HEK293T (cell line): ENCODE data around the gene RELB.

Experiments used
- CTCF ChIA-PET: fragments of 350-600 bp; formaldehyde crosslinking; extraction: SDS; loops from one replicate; lab custom pipeline; 2021; ENCODE audit warnings: antibody characterized with exemption, inconsistent platforms; lab: Yijun Ruan, JAX
- POLR2A ChIA-PET: fragments of 350-600 bp; formaldehyde crosslinking; extraction: SDS; loops from one replicate; lab custom pipeline; 2020; ENCODE audit warnings: antibody characterized with exemption, inconsistent platforms; lab: Yijun Ruan, JAX
- DNase-seq: peaks from one replicate; pipeline ENCODE4 v3.0.0; 2012; ENCODE audit warnings: mixed read lengths; ENCODE audit errors: extremely low spot score
- ARNT ChIP-seq: fragments of 450-650 bp; IDR thresholded peaks from 2 replicates; pipeline ENCODE4 v1.6.1; 2017; ENCODE audit warnings: mild to moderate bottlenecking
- BHLHE40 ChIP-seq: fragments of 450-650 bp; IDR thresholded peaks from 2 replicates; pipeline ENCODE4 v1.6.1; 2016; ENCODE audit warnings: mild to moderate bottlenecking, moderate library complexity, borderline replicate concordance
- CTBP1 ChIP-seq: fragments of 450-650 bp; IDR thresholded peaks from 2 replicates; pipeline ENCODE4 v1.6.1; 2016; ENCODE audit warnings: borderline replicate concordance
- ELF4 ChIP-seq: fragments of 450-650 bp; IDR thresholded peaks from 2 replicates; pipeline ENCODE4 v1.6.1; 2017; ENCODE audit warnings: antibody characterized with exemption
- FOXA1 ChIP-seq: fragments of 450-650 bp; IDR thresholded peaks from 2 replicates; pipeline ENCODE4 v1.6.1; 2016; ENCODE audit warnings: mild to moderate bottlenecking
- FOXK2 ChIP-seq: fragments of 450-650 bp; IDR thresholded peaks from 2 replicates; pipeline ENCODE4 v1.6.1; 2016; ENCODE audit warnings: mild to moderate bottlenecking
- FOXM1 ChIP-seq: fragments of 450-650 bp; IDR thresholded peaks from 2 replicates; pipeline ENCODE4 v1.6.1; 2017; ENCODE audit warnings: mild to moderate bottlenecking, borderline replicate concordance
- HDGF ChIP-seq: fragments of 450-650 bp; IDR thresholded peaks from 2 replicates; pipeline ENCODE4 v1.6.1; 2017; ENCODE audit warnings: antibody characterized with exemption, borderline replicate concordance
- L3MBTL2 ChIP-seq: fragments of 450-650 bp; conservative IDR thresholded peaks from 2 replicates; pipeline ENCODE4 v1.6.1; 2016; ENCODE audit warnings: mild to moderate bottlenecking
- LEF1 ChIP-seq: fragments of 450-650 bp; IDR thresholded peaks from 2 replicates; pipeline ENCODE4 v1.6.1; 2017; ENCODE audit warnings: mild to moderate bottlenecking, borderline replicate concordance
- NFRKB ChIP-seq: fragments of 450-650 bp; IDR thresholded peaks from 2 replicates; pipeline ENCODE4 v1.6.1; 2016; ENCODE audit warnings: mild to moderate bottlenecking, moderate library complexity
- PKNOX1 ChIP-seq: fragments of 450-650 bp; IDR thresholded peaks from 2 replicates; pipeline ENCODE4 v1.6.1; 2016
- SP1 ChIP-seq: fragments of 450-650 bp; IDR thresholded peaks from 2 replicates; pipeline ENCODE4 v1.6.1; 2017
- SUZ12 ChIP-seq: fragments of 450-650 bp; IDR thresholded peaks from 2 replicates; pipeline ENCODE4 v1.6.1; 2016; ENCODE audit warnings: mild to moderate bottlenecking
- TARDBP ChIP-seq: fragments of 450-650 bp; IDR thresholded peaks from 2 replicates; pipeline ENCODE4 v1.6.1; 2016
- ZNF384 ChIP-seq: fragments of 450-650 bp; IDR thresholded peaks from 2 replicates; pipeline ENCODE4 v1.6.1; 2016

RELB gene

GRCh38 chr19:45040059-45040771, 39.0 kb downstream of the RELB start:
- ChIA-PET POLR2A (interaction anchor here (0.6 to 2.8 kb wide), 7 partner anchors 9 to 85 kb away, joined by 3 to 34 read pairs (median 9); partner anchors contain the start of gene CLPTM1), CTCF (interaction anchor here (1.3 kb wide), 1 partner anchor 20 kb away, joined by 3 read pairs; no protein-coding TSS in a partner anchor)
- DNase-seq, result no peak
- TF ChIP-seq FOXM1 (no peak), ZNF384 (no peak), HDGF (no peak), LEF1 (no peak), TARDBP (no peak), ARNT (no peak), SP1 (no peak), FOXA1 (no peak), NFRKB (no peak), BHLHE40 (no peak), L3MBTL2 (no peak), FOXK2 (no peak), CTBP1 (no peak), SUZ12 (no peak), PKNOX1 (no peak)

- CTCF ChIA-PET, result interaction anchor here (1.2 to 1.3 kb wide), 2 partner anchors 19 to 25 kb away, joined by 3 read pairs; no protein-coding TSS in a partner anchor
- POLR2A ChIA-PET, result interaction anchor here (0.6 to 1.4 kb wide), 2 partner anchors 8 to 14 kb away, joined by 3 read pairs; no protein-coding TSS in a partner anchor
- TF ChIP-seq L3MBTL2 (no peak), LEF1 (no peak), BHLHE40 (no peak), NFRKB (no peak), FOXA1 (no peak), ELF4 (no peak), SUZ12 (no peak), TARDBP (no peak), HDGF (no peak), ZNF384 (no peak), PKNOX1 (no peak), CTBP1 (no peak), SP1 (no peak), ARNT (no peak), FOXK2 (no peak), FOXM1 (no peak)
- no peak for DNase-seq
Measured at GRCh38 chr19:45041125-45041524, 39.9 kb downstream of the RELB start.

DNA sequence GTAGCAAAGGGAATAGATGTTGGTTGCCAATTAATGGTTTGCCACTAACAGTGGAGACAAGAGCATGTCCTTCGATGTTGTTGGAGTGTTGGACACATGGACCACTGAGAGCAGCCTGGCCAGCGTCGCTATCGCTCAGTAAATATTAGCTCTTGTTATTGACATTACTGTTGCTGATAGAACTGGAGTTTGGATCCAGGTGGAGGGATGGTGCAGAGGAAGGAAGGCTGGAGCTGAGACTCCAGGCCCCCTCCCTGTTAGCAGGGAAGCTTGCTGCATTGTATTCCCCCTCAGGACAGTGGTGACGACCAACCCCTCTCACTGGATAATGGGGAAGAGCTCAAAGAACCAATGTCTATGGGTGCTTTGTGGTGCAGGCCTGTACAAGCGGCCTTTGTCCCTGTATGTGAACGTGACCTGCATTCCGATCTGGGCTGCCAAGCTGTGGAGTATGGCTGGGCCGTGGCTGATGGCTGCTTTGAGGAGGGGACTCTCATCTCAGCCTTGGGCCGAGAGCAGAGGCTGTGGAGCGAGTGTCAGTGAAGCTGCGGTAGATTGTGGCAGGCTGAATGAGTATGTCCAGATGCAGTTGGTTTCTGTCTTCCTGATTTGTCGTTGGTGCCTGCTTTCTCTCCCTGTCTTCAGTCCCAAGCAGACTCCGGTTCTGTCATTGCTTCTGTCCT, 44.5 kb downstream of the RELB start:
- ChIA-PET CTCF (no interaction called here), POLR2A (no interaction called here)
- DNase-seq, result no peak
- TF ChIP-seq HDGF, result no peak
- no peak for TF ChIP-seq LEF1
- TF ChIP-seq FOXK2, result no peak
- no peak for TF ChIP-seq PKNOX1
- no peak for TF ChIP-seq ELF4
- no peak for TF ChIP-seq FOXA1
- no peak for TF ChIP-seq FOXM1
- TF ChIP-seq BHLHE40, result no peak
- no peak for TF ChIP-seq TARDBP
- TF ChIP-seq ZNF384, result no peak
- TF ChIP-seq ARNT, result no peak
- TF ChIP-seq CTBP1, result no peak
- TF ChIP-seq NFRKB, result no peak
- no peak for TF ChIP-seq SP1
- no peak for TF ChIP-seq L3MBTL2
- no peak for TF ChIP-seq SUZ12

- DNase-seq, result no peak
- TF ChIP-seq TARDBP, result no peak
- no peak for TF ChIP-seq FOXA1
- no peak for TF ChIP-seq BHLHE40
- TF ChIP-seq NFRKB, result no peak
- TF ChIP-seq FOXK2, result no peak
- no peak for TF ChIP-seq FOXM1
- no peak for TF ChIP-seq ELF4
- no peak for TF ChIP-seq ZNF384
- TF ChIP-seq ARNT, result no peak
- no peak for TF ChIP-seq SP1
- no peak for TF ChIP-seq LEF1
- TF ChIP-seq CTBP1, result no peak
- TF ChIP-seq SUZ12, result no peak
- TF ChIP-seq HDGF, result no peak
- no peak for TF ChIP-seq L3MBTL2
- TF ChIP-seq PKNOX1, result no peak
- ChIA-PET POLR2A (interaction anchor here (1.1 kb wide), 1 partner anchor 8 kb away, joined by 3 read pairs; no protein-coding TSS in a partner anchor), CTCF (no interaction called here)
Measured at GRCh38 chr19:45046355-45046754, 45.1 kb downstream of the RELB start.
